Ascending aorta (tissue), 2 donors: ENCODE data around the gene PLCD3. TPM values are rescaled to one million over a fixed set of nuclear protein-coding genes. Genes with fewer than 3 reads are reported as not detected.

Experiments used
- DNase-seq, 2 donors: peaks; one replicate each; pipeline ENCODE4 v3.0.0-alpha.2; 2019; ENCODE audit warnings: low spot score in 2 of 2
- H3K27ac ChIP-seq, 2 donors: fragments of 200-600 bp; sonication (generic); one replicate each; pipeline ENCODE4 v1.5.1; 2016 to 2017; ENCODE audit warnings: mild to moderate bottlenecking in 1 of 2
- H3K27me3 ChIP-seq: fragments of 200-600 bp; sonication (generic); one replicate; pipeline ENCODE4 v1.5.1; 2017
- H3K36me3 ChIP-seq, 2 donors: fragments of 200-600 bp; sonication (generic); one replicate each; pipeline ENCODE4 v1.5.1; 2016
- H3K4me1 ChIP-seq, 2 donors: fragments of 200-600 bp; sonication (generic); one replicate each; pipeline ENCODE4 v1.5.1; 2016 to 2017; ENCODE audit warnings: mild to moderate bottlenecking in 1 of 2
- H3K4me3 ChIP-seq, 2 donors: fragments of 200-600 bp; sonication (generic); one replicate each; pipeline ENCODE4 v1.5.1; 2016 to 2017; ENCODE audit warnings: mild to moderate bottlenecking in 1 of 2
- H3K9me3 ChIP-seq, 2 donors: fragments of 200-600 bp; sonication (generic); one replicate each; pipeline ENCODE4 v1.5.1; 2016
- CTCF ChIP-seq, 3 experiments: fragments of 200-600 bp in 2 of 3; fragments of 450-650 bp in 1 of 3; sonication (generic) in 2 of 3; IDR thresholded peaks; one replicate each; pipeline ENCODE4 v1.5.1; 2016 to 2019; ENCODE audit warnings: antibody characterized with exemption in 3 of 3, mild to moderate bottlenecking in 1 of 3, moderate library complexity in 1 of 3
- intact Hi-C: fragments of 100-400 bp; cut with DNase I; formaldehyde crosslinking; loops from one replicate; pipeline ENCODE4 v1.15.1; 2023
- total RNA-seq: library from RNA; depleted of rRNA; stranded (reverse); fragments of >200 nt; gene quantifications from one replicate; pipeline ENCODE4 v1.1.0, GENCODE V29; 2016

Gene PLCD3
- total RNA-seq, 1 donor from 2014 or later: 65.5 TPM

- H3K4me1 ChIP-seq: peaks cover 0 to 10% of the 10 kb centered on the region in 2 donors
- no peak for DNase-seq
- intact Hi-C loops: no loop called here
- TF ChIP-seq CTCF (IDR thresholded peaks at IDR 0.05): no peak
- peak overlapping the region; percentile 41 to 81 for H3K27ac ChIP-seq
- H3K36me3 ChIP-seq: peaks cover 68 to 90% of the 10 kb centered on the region in 2 donors
- H3K4me3 ChIP-seq: no peak overlapping the region
- no peaks in the 10 kb centered on the region for H3K27me3 ChIP-seq
- H3K9me3 ChIP-seq: no peaks in the 10 kb centered on the region
Measured at GRCh38 chr17:45116434-45117016, 15.8 kb downstream of the PLCD3 start.

- Histone ChIP-seq H3K36me3 (peaks cover 68 to 88% of the 10 kb centered on the region in 2 donors), H3K27ac (peak overlapping the region; percentile 41 to 81), H3K27me3 (no peaks in the 10 kb centered on the region), H3K4me3 (no peak overlapping the region), H3K9me3 (no peaks in the 10 kb centered on the region), H3K4me1 (peaks cover 3 to 17% of the 10 kb centered on the region in 2 donors)
- intact Hi-C loops: no loop called here
- TF ChIP-seq CTCF (IDR thresholded peaks at IDR 0.05): no peak
- DNase-seq: no peak
Measured at GRCh38 chr17:45115871-45116270, 16.4 kb downstream of the PLCD3 start.

- Histone ChIP-seq H3K36me3 (peaks cover 61 to 80% of the 10 kb centered on the region in 2 donors), H3K27me3 (no peaks in the 10 kb centered on the region), H3K4me3 (no peak overlapping the region), H3K4me1 (peaks cover 8 to 24% of the 10 kb centered on the region in 2 donors), H3K9me3 (no peaks in the 10 kb centered on the region), H3K27ac (peak overlapping the region; percentile 81)
- intact Hi-C loops: no loop called here
- no peak for TF ChIP-seq CTCF (IDR thresholded peaks at IDR 0.05)
- DNase-seq: no peak
Measured at GRCh38 chr17:45115015-45115625, 17.2 kb downstream of the PLCD3 start.

GRCh38 chr17:45114117-45114932, 18.0 kb downstream of the PLCD3 start:
- Histone ChIP-seq H3K9me3 (no peaks in the 10 kb centered on the region), H3K36me3 (peaks cover 55 to 72% of the 10 kb centered on the region in 2 donors), H3K4me3 (no peak overlapping the region), H3K27me3 (no peaks in the 10 kb centered on the region), H3K27ac (peak overlapping the region; percentile 81), H3K4me1 (peaks cover 8 to 26% of the 10 kb centered on the region in 2 donors)
- no peak for TF ChIP-seq CTCF (IDR thresholded peaks at IDR 0.05)
- intact Hi-C loops: no loop called here
- DNase-seq: peak in 1 of 2 donors; percentile 61

- H3K4me1 ChIP-seq: peaks cover 8 to 26% of the 10 kb centered on the region in 2 donors
- peak overlapping the region; percentile 81 for H3K27ac ChIP-seq
- TF ChIP-seq CTCF (IDR thresholded peaks at IDR 0.05): no peak
- intact Hi-C loops: no loop called here
- H3K36me3 ChIP-seq: peaks cover 52 to 66% of the 10 kb centered on the region in 2 donors
- H3K9me3 ChIP-seq: no peaks in the 10 kb centered on the region
- no peaks in the 10 kb centered on the region for H3K27me3 ChIP-seq
- H3K4me3 ChIP-seq: no peak overlapping the region
- DNase-seq: no peak
Measured at GRCh38 chr17:45113424-45113754, 18.9 kb downstream of the PLCD3 start.
